DOHH2 (cell line): ENCODE measurements around the gene DMXL1.

Experiments
- CTCF ChIP-seq: fragments of 200-600 bp; sonication (generic); IDR thresholded peaks from one replicate; pipeline ENCODE4 v1.5.1; 2014; ENCODE audit warnings: antibody characterized with exemption, mild to moderate bottlenecking, low read depth, low read length; ENCODE audit not compliant: poor library complexity, severe bottlenecking
- EZH2phosphoT487 ChIP-seq: fragments of 200-600 bp; sonication (generic); IDR thresholded peaks from 2 replicates; pipeline ENCODE4 v1.6.1; 2017; ENCODE audit warnings: borderline replicate concordance, mild to moderate bottlenecking, antibody characterized with exemption, low read length, moderate library complexity, mixed read lengths

- TF ChIP-seq CTCF (no peak), EZH2phosphoT487 (no peak)
Measured at GRCh38 chr5:119112151-119112550, 41.3 kb downstream of the DMXL1 start.
